Measurements from ENCODE around the gene GRID1.

GRID1 gene

GRCh38 chr10:86068231-86069054 lies 298.2 kb downstream of the GRID1 start:
- no peak for DNase-seq

DNA sequence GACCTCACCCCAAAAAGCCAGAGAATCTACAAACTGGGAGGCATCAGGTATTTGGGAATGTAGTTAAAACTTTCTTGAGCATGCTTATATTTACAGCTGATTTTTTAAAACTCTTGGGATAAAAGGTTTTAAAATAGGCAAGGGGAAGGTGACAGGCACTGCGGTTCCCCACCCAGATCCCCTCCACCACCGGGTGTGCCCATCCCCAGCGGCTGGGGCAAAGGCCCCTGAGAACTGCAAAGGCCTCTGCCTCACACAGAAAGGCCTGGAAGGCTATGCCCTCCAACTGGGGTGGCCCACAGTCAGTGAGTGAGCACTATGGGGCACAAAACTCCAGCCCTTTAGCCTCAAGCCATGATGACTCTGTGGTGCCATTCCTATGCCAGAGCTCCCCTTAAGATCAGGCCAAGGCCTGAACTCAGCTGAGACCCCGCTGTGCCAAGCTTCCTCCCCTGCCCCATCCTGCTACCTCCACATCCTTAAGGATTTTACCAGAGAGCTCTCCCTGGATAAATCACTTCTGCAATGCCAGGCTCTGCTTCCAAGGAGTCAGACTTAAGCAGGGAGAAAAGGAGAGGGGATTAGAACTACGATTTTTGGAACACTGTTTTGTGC lies 299.1 kb downstream of the GRID1 start:
- DNase-seq = no peak

DNA sequence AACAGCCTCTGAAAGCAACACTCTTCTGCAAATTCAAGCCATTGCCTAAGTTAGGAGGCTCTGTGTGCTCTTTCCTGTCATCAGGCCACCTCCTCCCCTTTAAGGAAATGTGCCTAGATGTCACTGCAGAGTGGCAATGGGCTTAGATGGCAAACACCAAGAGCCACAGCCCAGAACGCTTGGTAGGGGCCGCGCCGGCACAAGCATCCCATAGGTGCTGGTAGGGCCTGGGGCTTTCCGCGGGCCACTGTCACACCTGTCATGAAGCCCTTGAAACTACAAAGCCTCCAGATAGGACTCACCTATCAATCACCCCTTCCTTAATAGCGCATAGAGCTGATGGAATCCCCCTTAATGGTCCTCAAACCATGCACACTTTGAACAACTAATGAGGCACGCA lies 299.9 kb downstream of the GRID1 start:
- DNase-seq = no peak

DNA sequence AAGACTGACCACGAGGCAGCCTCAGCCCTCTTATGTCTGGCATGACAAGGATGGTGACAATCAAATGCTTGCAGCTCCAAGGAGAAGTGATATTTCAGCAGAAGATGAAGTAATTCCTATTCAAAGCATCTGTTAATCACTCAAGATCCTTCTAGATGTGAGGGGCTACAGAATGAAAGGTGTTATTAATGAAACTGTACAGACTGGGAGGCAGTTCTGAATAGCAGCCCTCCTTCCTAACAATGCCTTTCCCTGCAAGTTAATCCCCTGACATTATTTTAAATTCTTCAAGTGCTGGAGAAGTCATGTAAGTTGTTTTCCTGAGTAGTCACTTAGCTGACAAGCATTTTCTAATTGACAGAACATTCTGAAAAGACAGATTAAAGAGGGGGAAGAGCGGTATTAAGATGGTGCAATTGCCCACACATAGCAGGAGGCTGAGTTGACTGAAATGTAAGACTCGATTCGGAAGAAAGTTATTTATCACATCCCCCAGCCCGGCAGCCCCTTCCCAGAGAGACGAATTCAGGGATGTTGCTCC lies 300.8 kb downstream of the GRID1 start:
- no peak for DNase-seq

DNA sequence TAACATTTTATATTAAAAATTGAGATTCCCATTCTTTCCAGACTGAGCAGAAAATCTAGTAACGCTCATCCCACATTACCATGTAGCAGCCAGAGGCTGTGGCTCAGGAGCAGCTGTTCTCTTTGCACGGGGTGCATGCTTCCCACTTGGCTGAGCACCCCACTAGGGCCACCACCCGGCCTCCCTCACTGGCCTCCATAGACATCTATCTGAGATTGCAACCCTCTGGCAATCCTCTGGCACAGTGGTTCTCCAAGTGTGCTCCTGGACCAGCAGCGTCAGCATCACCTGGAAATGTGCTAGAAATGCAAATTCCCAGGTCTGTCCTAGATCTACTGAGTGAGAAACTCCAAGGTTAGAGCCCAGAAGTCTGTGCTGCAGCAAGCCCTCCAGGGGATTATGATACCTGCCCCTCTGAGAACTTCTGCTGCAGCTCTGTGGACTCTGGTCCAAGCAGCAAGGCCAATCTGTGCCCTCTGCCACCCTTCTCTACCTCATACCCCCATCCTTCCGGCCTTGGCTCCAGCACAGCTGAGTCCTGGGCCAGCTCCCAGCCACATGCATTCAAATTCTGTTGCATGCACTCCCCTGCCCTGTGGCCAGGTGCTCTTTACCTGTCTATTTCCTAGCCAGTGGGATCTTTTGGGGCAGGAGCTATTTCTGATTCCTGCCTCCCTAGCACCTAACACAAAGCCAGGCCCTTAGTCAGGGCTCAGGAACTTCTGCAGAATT lies 301.5 kb downstream of the GRID1 start:
- DNase-seq = no peak

DNA sequence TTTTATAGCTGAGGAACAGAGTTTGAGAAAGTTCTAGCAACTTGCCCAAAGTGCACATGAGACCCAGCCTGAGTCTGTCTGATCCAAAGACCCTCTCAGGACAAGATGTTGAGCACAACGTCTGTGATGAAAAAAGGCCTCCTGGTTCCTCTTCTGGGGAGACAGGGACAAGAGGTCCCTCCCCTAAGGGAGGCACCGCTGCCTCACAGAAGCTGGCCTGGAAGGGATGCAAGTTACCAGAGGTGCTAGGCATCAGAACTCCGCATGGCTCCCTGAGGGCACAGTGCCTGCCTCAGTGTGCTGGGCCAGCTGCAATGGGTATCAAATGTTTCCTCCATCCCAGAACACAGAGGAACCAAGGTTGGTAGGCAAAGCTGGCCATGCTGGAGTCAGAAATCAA lies 302.4 kb downstream of the GRID1 start:
- DNase-seq = no peak

DNA sequence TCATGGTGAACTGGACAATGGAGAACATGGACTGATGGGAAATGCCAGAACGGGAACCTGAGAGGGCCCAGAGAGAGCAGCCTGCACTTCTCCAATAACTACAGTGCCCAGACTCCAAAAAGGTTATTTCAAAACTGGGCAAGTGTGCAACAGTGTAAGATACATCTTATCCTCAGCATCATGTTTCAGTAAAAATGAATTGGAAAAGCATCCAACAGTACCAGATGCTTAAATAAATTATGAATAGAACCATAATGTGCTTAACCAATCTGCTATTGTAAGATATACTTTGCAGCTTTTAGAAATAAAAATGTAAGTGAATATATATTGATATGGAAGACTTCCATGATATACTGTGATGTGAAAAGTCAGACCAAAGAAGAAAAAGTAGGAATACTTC lies 303.3 kb downstream of the GRID1 start:
- no peak for DNase-seq

GRCh38 chr10:86062647-86063145 lies 303.9 kb downstream of the GRID1 start:
- DNase-seq = no peak

- no peak for DNase-seq
Observed at GRCh38 chr10:86062198-86062550, 304.4 kb downstream of the GRID1 start.

DNA sequence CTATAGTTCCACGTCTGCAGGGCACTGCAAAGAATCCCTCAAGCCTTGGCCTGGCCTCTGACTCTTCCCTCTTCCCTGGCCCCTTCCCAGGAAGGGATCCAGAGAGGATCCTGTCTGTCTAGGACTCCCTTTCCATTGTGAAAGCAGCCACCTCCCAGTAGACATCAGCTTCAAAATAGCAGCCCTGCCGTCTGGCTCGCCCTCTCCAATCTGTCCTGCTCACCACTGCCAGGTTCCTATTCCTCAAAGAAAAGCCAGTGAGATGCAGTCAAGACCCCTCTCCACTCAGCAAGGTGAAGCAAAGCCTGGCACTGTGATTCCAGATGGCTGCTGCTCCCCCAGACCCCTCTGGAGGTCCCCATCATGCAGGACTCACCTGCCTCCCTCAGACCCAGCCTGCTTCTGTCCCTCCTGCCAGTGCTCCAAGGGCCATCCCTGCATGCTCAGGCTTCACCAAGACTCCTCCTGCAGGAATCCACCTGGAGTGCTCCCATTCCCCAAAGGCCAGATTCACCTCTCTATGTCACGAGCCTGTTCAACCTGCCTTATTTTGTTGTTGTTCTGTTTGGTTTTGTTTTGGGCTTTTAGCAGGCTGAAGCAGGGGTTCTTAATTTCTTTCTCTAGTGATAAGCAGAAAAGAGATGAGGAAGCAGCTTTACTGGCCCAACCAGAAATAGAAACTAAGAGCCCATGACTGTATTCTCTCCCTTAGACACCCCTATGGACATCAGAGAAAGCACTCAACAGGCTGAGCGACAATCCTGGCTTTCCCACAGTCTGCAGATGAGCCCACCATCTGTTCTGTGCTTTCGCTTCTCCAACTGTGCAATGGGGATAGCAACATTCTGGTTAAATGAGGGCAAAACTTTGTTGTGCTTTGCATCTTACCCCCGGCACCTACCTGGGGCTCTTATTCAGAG lies 305.1 kb downstream of the GRID1 start:
- no peak for DNase-seq

- DNase-seq = no peak
Observed at GRCh38 chr10:86060386-86061277, 306.0 kb downstream of the GRID1 start.

GRCh38 chr10:86059892-86060291 lies 306.7 kb downstream of the GRID1 start:
- no peak for DNase-seq

DNA sequence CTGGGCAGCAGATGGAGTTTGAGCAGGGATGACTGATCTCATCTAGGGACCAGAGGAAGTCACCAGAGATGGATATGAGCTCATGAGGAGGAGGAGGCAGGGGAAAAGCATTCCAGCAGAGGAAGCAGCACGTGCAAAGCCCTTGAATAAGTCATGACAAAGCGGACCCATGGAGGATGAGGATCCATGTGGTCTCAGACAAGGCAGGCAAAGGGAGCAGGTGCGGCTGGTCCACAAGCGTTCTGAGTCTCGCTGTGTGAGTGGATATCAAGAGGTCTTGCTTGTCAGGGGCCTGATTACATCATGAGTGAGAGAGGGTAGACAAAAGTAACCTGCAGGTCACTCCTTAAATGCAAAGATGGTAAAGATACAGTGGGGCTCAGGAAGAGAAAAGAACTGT lies 307.6 kb downstream of the GRID1 start:
- DNase-seq = no peak

DNA sequence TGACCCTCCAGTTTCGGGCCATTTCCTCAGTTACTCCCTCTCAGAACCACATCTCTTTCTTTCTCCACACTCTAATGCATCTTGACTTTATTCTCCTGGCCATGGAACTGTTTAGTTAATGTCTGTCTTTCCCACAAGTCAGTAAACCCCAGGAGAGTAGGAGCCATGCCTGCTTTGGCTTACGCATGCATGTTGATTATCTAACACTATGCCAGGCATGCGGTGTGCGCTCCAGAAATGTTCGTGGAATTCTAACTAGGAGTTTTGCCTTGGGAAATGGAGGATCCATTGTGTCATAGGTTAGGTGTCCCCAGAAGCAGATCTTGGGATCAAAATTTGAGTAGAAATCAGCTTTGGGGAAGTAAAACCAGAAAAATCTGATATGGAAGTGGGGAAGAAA lies 308.9 kb downstream of the GRID1 start:
- no peak for DNase-seq

GRCh38 chr10:86056672-86057071 lies 309.9 kb downstream of the GRID1 start:
- DNase-seq = no peak

- no peak for DNase-seq
Observed at GRCh38 chr10:86055928-86056327, 310.7 kb downstream of the GRID1 start.

- DNase-seq = no peak
Observed at GRCh38 chr10:86053675-86054074, 312.9 kb downstream of the GRID1 start.

DNA sequence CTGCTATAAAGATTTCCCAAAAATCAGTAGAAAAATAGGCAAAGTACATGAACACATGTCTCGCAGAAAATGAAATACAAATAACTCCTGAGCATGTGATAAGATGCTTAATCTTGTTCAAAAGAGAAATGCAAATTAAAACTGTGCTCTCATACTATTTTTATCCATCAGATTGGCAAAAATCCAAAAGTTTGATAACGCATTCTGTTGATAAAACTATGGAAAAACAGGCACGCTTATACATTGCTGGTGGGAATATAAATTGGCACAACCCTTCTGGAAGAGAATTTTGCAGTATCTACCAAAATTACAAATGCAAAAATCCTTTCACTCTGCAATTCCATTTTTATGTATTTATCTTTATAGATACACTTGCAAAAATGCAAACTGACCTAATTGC lies 315.0 kb downstream of the GRID1 start:
- DNase-seq = no peak

- DNase-seq = no peak
Observed at GRCh38 chr10:86049442-86049841, 317.2 kb downstream of the GRID1 start.

- DNase-seq = no peak
Observed at GRCh38 chr10:86048973-86049372, 317.6 kb downstream of the GRID1 start.

DNA sequence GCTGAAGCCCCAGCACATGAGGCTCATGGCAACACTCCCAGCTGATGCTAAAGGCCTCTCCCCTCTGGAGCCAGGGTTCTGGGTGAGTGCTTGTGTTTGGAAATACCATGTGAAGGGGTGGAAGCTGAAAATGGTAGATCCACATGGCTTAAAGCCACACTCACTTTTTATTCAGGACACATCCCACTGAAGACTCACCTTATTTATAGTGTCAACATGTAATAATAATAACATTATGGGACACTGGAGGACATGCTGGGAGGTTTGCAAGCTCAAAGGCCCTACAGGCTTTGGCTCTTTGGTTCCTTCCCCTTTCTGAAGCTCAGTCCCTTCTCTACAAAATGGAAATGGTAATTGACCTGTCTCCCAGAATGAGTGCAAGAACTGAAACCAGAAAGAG lies 318.0 kb downstream of the GRID1 start:
- DNase-seq = no peak

Measured in DMS53 (cell line).